CD14-positive monocyte (primary cell): Measurements from ENCODE around the gene CDH11. TPM values are rescaled to one million over a fixed set of nuclear protein-coding genes. Genes with fewer than 3 reads are reported as not detected.

ENCODE experiments used
- DNase-seq, 3 donors: peaks; one replicate each; pipeline ENCODE4 v3.0.0-alpha.2; 2011 to 2022
- H2AFZ ChIP-seq: 2 replicates; pipeline ENCODE4 v1.6.0; 2012; ENCODE audit warnings: mild to moderate bottlenecking, low read depth, low read length, inconsistent platforms; ENCODE audit not compliant: insufficient read depth, poor library complexity, severe bottlenecking
- H3K27ac ChIP-seq, 2 donors: 1 replicate in 1 of 2; 2 replicates in 1 of 2; pipeline ENCODE4 v1.5.1; 2012 to 2013; ENCODE audit warnings: low read length in 2 of 2, control low read depth in 1 of 2, inconsistent platforms in 1 of 2, low read depth in 1 of 2, mild to moderate bottlenecking in 1 of 2
- H3K27me3 ChIP-seq, 2 donors: one replicate each; pipeline versions ENCODE4 v1.6.0 to v1.6.1; 2011 to 2013; ENCODE audit warnings: low read length in 2 of 2; ENCODE audit not compliant: control insufficient read depth in 2 of 2, insufficient read depth in 2 of 2
- H3K36me3 ChIP-seq, 2 donors: replicated peaks in 1 of 2; 1 replicate in 1 of 2; 2 replicates in 1 of 2; pipeline versions ENCODE4 v1.5.1 to v1.6.1; 2012 to 2013; ENCODE audit warnings: low read length in 2 of 2, control low read depth in 1 of 2, inconsistent platforms in 1 of 2, mild to moderate bottlenecking in 1 of 2; ENCODE audit not compliant: insufficient read depth in 2 of 2, control insufficient read depth in 1 of 2
- H3K4me1 ChIP-seq, 2 donors: 1 replicate in 1 of 2; 2 replicates in 1 of 2; pipeline versions ENCODE4 v1.5.1 to v1.6.1; 2012 to 2013; ENCODE audit warnings: low read length in 2 of 2, control low read depth in 1 of 2, inconsistent platforms in 1 of 2, mild to moderate bottlenecking in 1 of 2, moderate library complexity in 1 of 2; ENCODE audit not compliant: insufficient read depth in 2 of 2, control insufficient read depth in 1 of 2
- H3K4me2 ChIP-seq: replicated peaks from 2 replicates; pipeline ENCODE3; 2012; ENCODE audit warnings: low read length, moderate library complexity, mild to moderate bottlenecking; ENCODE audit not compliant: poor library complexity, severe bottlenecking; ENCODE audit errors: extremely low read depth
- H3K4me3 ChIP-seq, 3 experiments: fragments of 200-600 bp in 1 of 3; sonication (generic) in 1 of 3; replicated peaks in 1 of 3; 1 replicate in 2 of 3; 2 replicates in 1 of 3; pipeline ENCODE4 v1.5.1; 2011 to 2013; ENCODE audit warnings: low read length in 3 of 3, mild to moderate bottlenecking in 3 of 3, control low read depth in 2 of 3, low read depth in 2 of 3, inconsistent platforms in 1 of 3, moderate library complexity in 1 of 3
- H3K79me2 ChIP-seq: 2 replicates; pipeline ENCODE4 v1.6.0; 2012; ENCODE audit warnings: mild to moderate bottlenecking, control low read depth, inconsistent platforms, low read length, moderate library complexity; ENCODE audit not compliant: insufficient read depth
- H3K9ac ChIP-seq: 2 replicates; pipeline ENCODE4 v1.6.0; 2017; ENCODE audit warnings: low read length, mild to moderate bottlenecking; ENCODE audit not compliant: insufficient read depth, poor library complexity, severe bottlenecking
- H3K9me3 ChIP-seq, 2 donors: replicated peaks in 1 of 2; 1 replicate in 1 of 2; 2 replicates in 1 of 2; pipeline versions ENCODE4 v1.5.1 to v1.6.1; 2012 to 2013; ENCODE audit warnings: low read length in 2 of 2, control low read depth in 1 of 2; ENCODE audit not compliant: control insufficient read depth in 1 of 2, insufficient read depth in 1 of 2
- H4K20me1 ChIP-seq: 2 replicates; pipeline ENCODE4 v1.6.0; 2012; ENCODE audit warnings: mild to moderate bottlenecking, low read length, control low read depth, moderate library complexity; ENCODE audit not compliant: insufficient read depth
- H3K27ac Mint-ChIP-seq, 7 donors: one replicate each; pipeline ENCODE4 v1.8.0; 2020; ENCODE audit warnings: mild to moderate bottlenecking in 7 of 7, mixed read lengths in 7 of 7, moderate library complexity in 6 of 7, inconsistent platforms in 2 of 7
- H3K27me3 Mint-ChIP-seq, 3 donors: one replicate each; pipeline ENCODE4 v1.8.0; 2021 to 2022; ENCODE audit warnings: low read depth in 3 of 3, mild to moderate bottlenecking in 3 of 3, mixed read lengths in 3 of 3, moderate library complexity in 3 of 3, inconsistent platforms in 1 of 3
- H3K36me3 Mint-ChIP-seq, 2 donors: one replicate each; pipeline ENCODE4 v1.8.0; 2020; ENCODE audit warnings: mixed read lengths in 2 of 2, inconsistent platforms in 1 of 2, mild to moderate bottlenecking in 1 of 2
- H3K4me1 Mint-ChIP-seq: one replicate; pipeline ENCODE4 v1.8.0; 2020; ENCODE audit warnings: mild to moderate bottlenecking, mixed read lengths
- H3K4me3 Mint-ChIP-seq, 2 donors: one replicate each; pipeline ENCODE4 v1.8.0; 2020; ENCODE audit warnings: mild to moderate bottlenecking in 2 of 2, mixed read lengths in 2 of 2, moderate library complexity in 1 of 2
- H3K9me3 Mint-ChIP-seq, 7 donors: one replicate each; pipeline ENCODE4 v1.8.0; 2020 to 2022; ENCODE audit warnings: mixed read lengths in 7 of 7, mild to moderate bottlenecking in 6 of 7, moderate library complexity in 6 of 7, inconsistent platforms in 2 of 7
- CTCF ChIP-seq: fragments of 200-600 bp; IDR thresholded peaks from one replicate; pipeline ENCODE4 v1.8.0; 2022; ENCODE audit warnings: antibody characterized with exemption, mild to moderate bottlenecking
- WGBS: methylation state at CpG from one replicate; pipeline ENCODE4 v1.1.5; 2013; ENCODE audit warnings: missing lambda C conversion rate; ENCODE audit not compliant: insufficient coverage; 5-methylcytosine and 5-hydroxymethylcytosine counted together
- intact Hi-C, 2 donors: fragments of 100-400 bp; cut with micrococcal nuclease; formaldehyde crosslinking; loops; one replicate each; pipeline versions ENCODE4 v1.15.0 to v1.15.1; 2023
- polyA plus RNA-seq, 3 donors: library from polyadenylated mRNA; depleted of rRNA in 1 of 3; unstranded in 2 of 3; stranded (reverse) in 1 of 3; fragments of 300-500 nt in 2 of 3; fragments of >200 nt in 1 of 3; fragmentation: Illumina TruSeq in 2 of 3; gene quantifications; 1 replicate in 2 of 3; 2 replicates in 1 of 3; pipeline ENCODE4 v1.2.3, GENCODE V29; 2012 to 2021

The CDH11 gene
- polyA plus RNA-seq, 3 donors: not detected

- H3K4me2 ChIP-seq: no peak overlapping the region
- H3K9ac ChIP-seq: no peak overlapping the region
- no peaks in the 10 kb centered on the region for H3K79me2 ChIP-seq
- no peak overlapping the region for H3K27ac ChIP-seq
- no peaks in the 10 kb centered on the region for H3K4me1 ChIP-seq
- Mint-ChIP-seq H3K27ac (no peak overlapping the region), H3K9me3 (peaks cover 0 to 6% (median 0%) of the 10 kb centered on the region in 7 donors), H3K36me3 (no peaks in the 10 kb centered on the region), H3K4me3 (no peak overlapping the region), H3K27me3 (peaks cover 0 to 2% (median 0%) of the 10 kb centered on the region in 3 donors), H3K4me1 (no peaks in the 10 kb centered on the region)
- H3K36me3 ChIP-seq: no peaks in the 10 kb centered on the region
- H3K9me3 ChIP-seq: peaks cover 0 to 3% of the 10 kb centered on the region in 2 donors
- TF ChIP-seq CTCF: no peak
- intact Hi-C loops: no loop called here
- H4K20me1 ChIP-seq: no peaks in the 10 kb centered on the region
- no peak overlapping the region for H2AFZ ChIP-seq
- 42% methylated on average over 3 of the region's 5 CpGs for WGBS
- no peak overlapping the region for H3K4me3 ChIP-seq
- no peaks in the 10 kb centered on the region for H3K27me3 ChIP-seq
- DNase-seq: no peak
Observed at GRCh38 chr16:64907844-64908243, 214.0 kb downstream of the CDH11 start.

DNA sequence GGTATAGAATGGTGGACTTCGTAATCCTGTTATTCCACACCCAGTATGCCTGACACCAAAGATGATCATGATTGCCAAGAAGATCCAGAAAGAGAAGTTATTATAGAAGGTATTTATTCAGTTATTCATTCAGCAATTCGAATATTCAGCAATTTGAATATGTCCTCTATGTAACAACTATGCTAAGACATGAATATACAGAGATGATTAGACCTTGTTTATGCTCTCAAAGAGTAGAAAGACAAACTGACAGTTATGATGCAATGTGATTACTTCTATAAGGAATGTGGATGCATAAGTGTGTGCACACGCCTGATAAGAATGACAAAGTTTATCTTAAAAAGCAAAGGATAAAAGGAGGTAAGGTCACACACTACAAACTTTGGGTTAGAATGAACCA, 218.1 kb downstream of the CDH11 start:
- no peak for TF ChIP-seq CTCF
- Mint-ChIP-seq H3K27me3 (no peaks in the 10 kb centered on the region), H3K4me3 (no peak overlapping the region), H3K36me3 (no peaks in the 10 kb centered on the region), H3K9me3 (peaks cover 0 to 6% (median 0%) of the 10 kb centered on the region in 7 donors), H3K27ac (no peak overlapping the region), H3K4me1 (no peaks in the 10 kb centered on the region)
- Histone ChIP-seq H2AFZ (no peak overlapping the region), H3K4me2 (no peak overlapping the region), H4K20me1 (no peaks in the 10 kb centered on the region), H3K9me3 (peaks cover 0 to 3% of the 10 kb centered on the region in 2 donors), H3K4me3 (no peak overlapping the region), H3K4me1 (no peaks in the 10 kb centered on the region), H3K27me3 (no peaks in the 10 kb centered on the region), H3K9ac (no peak overlapping the region), H3K36me3 (no peaks in the 10 kb centered on the region), H3K27ac (no peak overlapping the region), H3K79me2 (no peaks in the 10 kb centered on the region)
- DNase-seq: no peak
- intact Hi-C loops: no loop called here
- 83% methylated on average over 1 of the region's 3 CpGs for WGBS
